T47D (cell line): ENCODE measurements around the gene PLXNA2.

Experiments
- DNase-seq, 2 experiments: peaks; one replicate each; pipeline versions ENCODE4 v3.0.0 to v3.0.0-alpha.2; 2011 to 2012; ENCODE audit warnings: low read depth in 1 of 2, low spot score in 1 of 2
- JUND ChIP-seq: IDR thresholded peaks from 2 replicates; pipeline ENCODE4 v1.6.1; 2012; ENCODE audit warnings: low read depth
- in situ Hi-C: cut with HindIII; loops from 2 replicates; pipeline ENCODE4 v1.10.0; 2016; ENCODE audit warnings: low sequenced_read_pairs, low pct_unique_long_range_greater_than_20kb

PLXNA2 gene

DNA sequence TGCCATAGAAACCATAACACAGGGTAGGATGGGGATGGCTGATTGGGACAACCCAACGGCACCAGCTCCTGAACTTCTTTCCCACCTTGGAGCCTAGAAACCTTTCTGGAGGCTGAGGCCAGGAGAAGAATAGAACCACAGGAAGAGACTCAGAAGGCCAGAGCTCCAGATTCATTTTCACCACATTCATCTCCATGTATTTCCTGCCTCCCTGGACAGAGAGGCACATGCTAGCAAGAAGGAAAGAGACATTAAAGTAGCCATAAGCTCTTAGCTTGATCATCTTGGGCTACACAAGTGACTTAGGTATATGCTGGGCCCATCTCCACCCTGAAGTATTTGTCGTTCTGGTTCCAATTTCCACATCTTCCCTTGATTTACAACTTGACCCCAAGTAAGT is 44.1 kb downstream of the PLXNA2 start:
- in situ Hi-C loops = no loop called here
- no peak for TF ChIP-seq JUND
- DNase-seq = no peak

DNA sequence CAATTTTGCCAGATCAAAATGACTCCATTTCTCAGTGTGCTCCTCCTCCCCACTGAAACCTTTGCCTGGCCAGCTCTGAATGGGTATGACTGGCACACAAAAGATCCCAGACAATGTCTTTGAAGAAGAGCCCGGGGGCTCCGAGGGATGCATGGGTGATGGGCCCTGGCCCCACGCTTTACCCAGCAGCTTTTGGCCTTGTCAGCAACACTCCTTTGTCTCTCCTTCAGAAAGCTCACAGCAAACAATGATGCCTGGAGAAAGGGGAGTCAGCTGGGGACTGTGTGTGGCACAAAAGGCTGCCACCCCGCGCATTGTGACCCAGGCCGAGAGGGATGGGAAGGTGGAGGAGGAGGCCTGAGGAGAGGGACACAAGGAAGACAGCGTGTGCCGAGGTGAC is 45.9 kb downstream of the PLXNA2 start:
- no peak for DNase-seq
- no peak for TF ChIP-seq JUND
- in situ Hi-C loops = no loop called here

GRCh38 chr1:208194944-208195343 is 49.2 kb downstream of the PLXNA2 start:
- no peak for TF ChIP-seq JUND
- in situ Hi-C loops = no loop called here
- DNase-seq = no peak

DNA sequence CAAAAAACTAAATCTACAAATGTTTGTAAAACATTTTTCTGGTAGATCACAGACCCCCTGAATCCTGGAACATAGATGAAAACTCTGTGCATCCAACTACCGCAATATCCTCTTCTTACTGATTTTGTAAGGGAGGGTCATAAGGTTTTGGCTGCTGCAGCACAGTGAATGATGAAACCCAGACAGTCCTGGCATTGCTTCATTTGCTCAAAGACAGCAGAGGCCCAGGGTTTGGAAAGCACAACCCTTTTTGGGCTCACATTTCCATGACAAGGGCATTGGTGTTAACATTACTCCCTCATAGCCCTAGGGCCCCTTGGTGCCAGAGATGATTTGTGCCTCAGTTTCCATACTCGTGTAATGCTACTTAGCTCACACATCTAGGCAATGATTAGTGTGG is 51.2 kb downstream of the PLXNA2 start:
- no peak for DNase-seq
- TF ChIP-seq JUND = no peak
- in situ Hi-C loops = no loop called here

DNA sequence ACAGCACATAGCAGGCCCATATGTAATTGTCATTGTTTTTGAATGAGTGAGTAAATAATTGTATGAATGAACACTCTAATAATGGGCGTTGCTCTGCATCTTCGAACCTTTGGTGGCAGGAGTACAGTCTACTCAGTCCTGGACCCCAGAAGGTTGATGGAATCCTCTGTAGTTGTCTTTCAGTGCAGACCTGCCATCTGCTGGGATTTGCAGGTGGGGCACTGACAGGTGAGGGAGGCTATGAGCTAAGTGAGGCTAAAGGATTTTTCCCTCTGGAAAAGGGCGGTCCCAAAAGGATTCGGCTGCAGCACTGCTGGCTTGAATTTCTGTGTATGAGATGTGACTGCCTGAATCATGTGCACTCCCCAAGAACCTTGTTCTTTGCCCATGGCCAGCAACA is 53.4 kb downstream of the PLXNA2 start:
- no peak for TF ChIP-seq JUND
- in situ Hi-C loops = no loop called here
- no peak for DNase-seq

- no peak for TF ChIP-seq JUND
- no peak for DNase-seq
- in situ Hi-C loops = no loop called here
Measured at GRCh38 chr1:208189716-208190115, 54.5 kb downstream of the PLXNA2 start.

- in situ Hi-C loops = no loop called here
- DNase-seq = no peak
- no peak for TF ChIP-seq JUND
Measured at GRCh38 chr1:208189183-208189582, 55.0 kb downstream of the PLXNA2 start.

GRCh38 chr1:208188607-208189006 is 55.6 kb downstream of the PLXNA2 start:
- TF ChIP-seq JUND = no peak
- in situ Hi-C loops = no loop called here
- no peak for DNase-seq

DNA sequence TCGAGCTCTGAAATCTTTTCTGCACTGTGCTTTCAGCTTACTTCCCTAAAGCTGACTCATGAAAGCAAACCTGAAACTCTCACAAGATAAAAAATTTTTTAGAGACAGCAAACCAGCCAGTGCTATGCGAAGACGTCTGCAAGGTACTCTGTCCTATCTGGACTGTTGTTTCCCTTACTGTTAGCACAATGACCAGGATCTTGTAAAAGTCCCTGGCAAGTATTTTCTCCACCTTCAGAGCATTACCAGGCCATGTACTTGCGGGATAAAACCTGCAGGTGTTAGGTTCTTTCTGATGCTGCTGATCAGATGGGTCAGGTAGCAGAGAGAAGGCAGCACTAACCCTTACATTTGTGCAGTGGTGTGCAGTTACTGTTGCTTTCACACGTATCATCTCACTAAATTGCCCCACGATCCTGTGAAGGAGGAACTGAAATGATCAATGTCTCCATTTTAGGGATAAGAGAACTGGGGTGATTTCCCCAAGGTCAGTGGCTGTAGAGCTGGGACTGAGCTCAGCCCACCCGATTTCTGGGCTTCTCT is 56.6 kb downstream of the PLXNA2 start:
- in situ Hi-C loops = no loop called here
- DNase-seq = no peak
- no peak for TF ChIP-seq JUND

DNA sequence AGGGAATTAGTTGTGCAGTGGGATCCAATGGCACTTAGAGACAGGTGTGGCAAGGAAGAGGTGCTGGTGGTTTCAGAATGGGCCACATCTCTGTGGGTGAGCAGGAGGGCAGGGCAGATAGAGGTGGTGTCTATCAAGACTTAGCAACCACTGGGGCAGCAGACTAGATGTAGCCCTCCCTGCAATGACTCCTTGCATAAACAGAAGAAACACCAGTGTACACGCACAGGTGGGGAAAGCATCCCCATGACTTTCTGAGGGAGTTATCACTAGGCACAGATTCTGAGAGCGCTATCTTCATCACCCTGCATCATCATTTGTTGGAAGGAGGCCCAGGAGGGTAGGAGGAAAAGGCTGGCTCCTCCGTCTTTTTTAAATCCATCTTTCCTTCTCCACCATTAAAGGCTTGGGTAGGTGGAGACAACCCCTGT is 58.4 kb downstream of the PLXNA2 start:
- no peak for TF ChIP-seq JUND
- no peak for DNase-seq
- in situ Hi-C loops = no loop called here

GRCh38 chr1:208184966-208185654 is 59.1 kb downstream of the PLXNA2 start:
- no peak for DNase-seq
- no peak for TF ChIP-seq JUND
- in situ Hi-C loops = no loop called here

DNA sequence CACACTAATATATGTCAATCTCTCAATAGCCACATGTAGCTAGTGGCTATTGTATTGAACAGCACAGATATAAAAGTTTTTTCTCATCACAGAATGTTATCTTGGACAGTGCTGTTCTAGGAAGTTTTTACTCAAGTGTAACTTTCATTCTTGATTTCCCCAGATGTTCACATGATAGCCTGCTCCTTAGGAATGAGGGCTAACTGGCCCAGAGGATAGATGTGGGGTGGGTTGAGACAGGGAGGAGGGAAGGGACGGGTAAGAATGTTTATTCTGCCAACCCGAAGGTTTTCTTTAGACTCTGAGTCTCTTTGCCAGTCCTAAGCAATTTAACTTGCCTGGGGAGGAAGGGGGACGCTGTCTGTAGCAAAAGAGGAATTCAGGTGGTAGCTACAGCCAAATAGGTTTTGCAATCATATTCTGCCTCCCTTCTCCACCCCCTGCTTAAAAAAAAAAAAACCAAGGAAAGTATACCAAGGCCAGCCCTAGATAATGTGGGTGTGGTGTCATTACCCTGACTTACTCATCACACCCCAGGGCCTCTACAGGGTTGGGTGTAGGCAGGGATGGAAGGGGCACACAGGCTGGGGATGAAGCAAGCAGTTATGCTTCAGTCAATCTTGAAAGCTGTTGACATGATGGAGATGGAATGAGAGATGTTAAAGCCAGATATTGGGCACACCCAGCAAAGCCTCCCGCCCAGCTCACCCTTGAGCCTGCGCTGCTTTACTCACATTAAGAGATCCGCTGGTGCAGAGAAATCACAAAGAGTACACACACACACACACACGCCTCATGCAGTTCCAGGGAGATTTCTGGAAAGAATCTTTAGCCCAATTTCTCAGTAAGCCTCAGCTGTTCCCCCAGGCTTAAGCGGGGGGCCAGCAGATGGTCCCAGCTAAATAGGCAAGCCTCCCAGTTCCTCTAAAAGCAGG is 59.9 kb downstream of the PLXNA2 start:
- in situ Hi-C loops = no loop called here
- TF ChIP-seq JUND = no peak
- DNase-seq = no peak
